ENCODE results near the gene SUSD6. TPM values are rescaled to one million over a fixed set of nuclear protein-coding genes. Genes with fewer than 3 reads are reported as not detected.
"Not testable (repeated sequence)": the region's sequence is repeated elsewhere in the genome, so short reads cannot be mapped to it uniquely, and the experiment has no call there.

SUSD6 gene
- total RNA-seq, 1 experiment from 2014 or later, result 6.4 TPM

- Histone ChIP-seq H3K36me3 (peaks cover 13% of the 10 kb centered on the region), H3K27ac (no peak overlapping the region), H3K4me3 (no peak overlapping the region), H3K4me1 (replicated peaks) (peaks cover 1% of the 10 kb centered on the region; the same call in 1 of the 2 replicates), H3K9me3 (replicated peaks) (no peaks in the 10 kb centered on the region), H3K27me3 (replicated peaks) (no peaks in the 10 kb centered on the region)
- DNase-seq (ENCODE audit: low read depth in 1 of 2, low spot score in 2 of 2), result peak in 1 of 2 experiments; percentile 44
Measured at GRCh38 chr14:69708586-69709560, 97.5 kb downstream of the SUSD6 start.

DNA sequence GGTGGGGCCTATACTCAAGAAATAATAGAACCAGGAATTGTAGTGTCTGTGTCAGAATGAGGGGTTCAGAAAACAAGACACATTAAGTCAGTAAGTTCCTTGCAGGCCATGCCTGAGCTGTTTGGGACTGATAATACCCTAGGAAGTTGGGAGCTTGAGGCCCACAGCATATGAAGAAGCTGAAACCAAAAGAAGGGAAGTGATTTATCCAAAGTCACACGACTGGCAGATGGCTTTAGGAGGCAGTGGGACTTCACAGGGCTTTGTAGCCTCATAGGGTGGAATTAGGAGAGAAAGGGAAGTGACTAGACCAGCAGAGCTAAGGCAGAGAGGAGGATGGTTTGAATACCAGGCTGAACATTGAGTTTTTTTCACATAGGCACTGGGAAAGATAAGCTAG is 99.0 kb downstream of the SUSD6 start:
- H3K27ac ChIP-seq, result no peak overlapping the region
- no peaks in the 10 kb centered on the region for H3K27me3 ChIP-seq (replicated peaks)
- H3K9me3 ChIP-seq (replicated peaks), result no peaks in the 10 kb centered on the region
- H3K4me3 ChIP-seq, result no peak overlapping the region
- peaks cover 13% of the 10 kb centered on the region for H3K36me3 ChIP-seq
- no peak for DNase-seq (ENCODE audit: low read depth in 1 of 2, low spot score in 2 of 2)
- peaks cover 6% of the 10 kb centered on the region; the same call in 1 of the 2 replicates for H3K4me1 ChIP-seq (replicated peaks)

DNA sequence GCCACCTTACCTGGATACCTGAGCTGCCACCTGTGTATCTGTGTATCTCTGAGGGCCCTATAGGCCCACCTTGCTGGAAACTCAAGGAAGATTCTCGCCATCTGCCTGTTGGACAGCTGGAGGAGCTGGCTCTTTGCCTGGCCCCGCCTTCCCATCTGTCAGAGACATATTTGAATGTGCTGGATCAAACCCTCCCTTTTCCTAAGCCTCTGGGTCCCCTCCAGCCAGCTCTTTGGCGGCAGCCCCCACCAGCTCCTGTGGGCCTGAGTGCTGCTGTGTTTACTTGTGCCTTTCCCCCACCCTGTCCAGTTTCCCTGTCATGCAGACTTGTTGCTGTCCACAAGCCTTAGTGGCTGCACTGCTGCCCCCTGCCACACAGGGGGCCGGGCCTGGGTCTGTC is 99.7 kb downstream of the SUSD6 start:
- H3K27me3 ChIP-seq (replicated peaks), result no peaks in the 10 kb centered on the region
- no peak for DNase-seq (ENCODE audit: low read depth in 1 of 2, low spot score in 2 of 2)
- H3K36me3 ChIP-seq, result peaks cover 13% of the 10 kb centered on the region
- no peak overlapping the region for H3K4me3 ChIP-seq
- H3K9me3 ChIP-seq (replicated peaks), result no peaks in the 10 kb centered on the region
- no peak overlapping the region for H3K27ac ChIP-seq
- H3K4me1 ChIP-seq (replicated peaks), result peaks cover 11% of the 10 kb centered on the region

GRCh38 chr14:69711477-69711876 is 100.1 kb downstream of the SUSD6 start:
- Histone ChIP-seq H3K36me3 (peaks cover 13% of the 10 kb centered on the region), H3K27me3 (replicated peaks) (no peaks in the 10 kb centered on the region), H3K4me1 (replicated peaks) (peaks cover 15% of the 10 kb centered on the region), H3K4me3 (no peak overlapping the region), H3K9me3 (replicated peaks) (no peaks in the 10 kb centered on the region), H3K27ac (no peak overlapping the region)
- no peak for DNase-seq (ENCODE audit: low read depth in 1 of 2, low spot score in 2 of 2)

DNA sequence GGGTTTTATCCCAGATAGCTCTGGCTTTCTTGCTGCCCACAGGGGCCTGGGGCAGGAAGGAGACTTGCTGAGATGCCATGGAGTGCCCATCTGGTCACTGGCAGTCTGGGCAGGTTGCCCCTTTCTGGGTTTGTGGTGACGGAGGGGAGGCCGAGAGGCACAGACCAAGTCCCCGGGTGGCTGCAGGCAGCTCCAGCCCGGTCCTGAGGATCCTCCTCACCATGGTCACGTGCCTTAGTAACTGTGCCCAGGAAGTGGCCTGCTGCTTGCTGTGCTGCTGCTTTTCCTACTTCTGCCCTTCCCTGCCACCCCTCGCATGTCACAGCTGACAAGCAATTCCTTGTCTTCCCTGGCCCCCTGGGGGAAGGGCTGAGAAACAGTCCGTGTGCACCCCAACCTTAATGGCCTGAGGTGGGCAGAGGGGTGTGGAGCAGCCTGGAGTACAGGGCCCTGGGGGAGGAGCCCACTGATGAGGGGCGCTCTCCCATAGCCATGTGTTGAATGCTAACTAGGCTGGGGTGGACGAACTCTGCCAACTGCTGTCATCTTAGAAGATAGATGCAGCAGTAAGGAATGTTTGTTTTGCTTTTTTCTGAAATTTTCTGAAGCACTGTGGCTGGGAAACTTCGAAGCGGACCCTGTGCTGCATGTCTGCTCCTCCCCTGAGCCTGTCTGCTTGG is 100.6 kb downstream of the SUSD6 start:
- Histone ChIP-seq H3K4me1 (replicated peaks) (peaks cover 20% of the 10 kb centered on the region), H3K36me3 (peaks cover 13% of the 10 kb centered on the region), H3K9me3 (replicated peaks) (no peaks in the 10 kb centered on the region), H3K27ac (no peak overlapping the region), H3K27me3 (replicated peaks) (no peaks in the 10 kb centered on the region), H3K4me3 (no peak overlapping the region)
- DNase-seq (ENCODE audit: low read depth in 1 of 2, low spot score in 2 of 2), result no peak

GRCh38 chr14:69712599-69713088 is 101.2 kb downstream of the SUSD6 start:
- no peak overlapping the region for H3K27ac ChIP-seq
- H3K36me3 ChIP-seq, result peaks cover 13% of the 10 kb centered on the region
- no peak for DNase-seq (ENCODE audit: low read depth in 1 of 2, low spot score in 2 of 2)
- H3K4me3 ChIP-seq, result no peak overlapping the region
- peaks cover 25% of the 10 kb centered on the region for H3K4me1 ChIP-seq (replicated peaks)
- no peaks in the 10 kb centered on the region for H3K27me3 ChIP-seq (replicated peaks)
- H3K9me3 ChIP-seq (replicated peaks), result no peaks in the 10 kb centered on the region

GRCh38 chr14:69713209-69713781 is 101.9 kb downstream of the SUSD6 start:
- Histone ChIP-seq H3K4me3 (no peak overlapping the region), H3K36me3 (peaks cover 13% of the 10 kb centered on the region), H3K27ac (no peak overlapping the region), H3K27me3 (replicated peaks) (no peaks in the 10 kb centered on the region), H3K9me3 (replicated peaks) (no peaks in the 10 kb centered on the region), H3K4me1 (replicated peaks) (peaks cover 25% of the 10 kb centered on the region)
- no peak for DNase-seq (ENCODE audit: low read depth in 1 of 2, low spot score in 2 of 2)

DNA sequence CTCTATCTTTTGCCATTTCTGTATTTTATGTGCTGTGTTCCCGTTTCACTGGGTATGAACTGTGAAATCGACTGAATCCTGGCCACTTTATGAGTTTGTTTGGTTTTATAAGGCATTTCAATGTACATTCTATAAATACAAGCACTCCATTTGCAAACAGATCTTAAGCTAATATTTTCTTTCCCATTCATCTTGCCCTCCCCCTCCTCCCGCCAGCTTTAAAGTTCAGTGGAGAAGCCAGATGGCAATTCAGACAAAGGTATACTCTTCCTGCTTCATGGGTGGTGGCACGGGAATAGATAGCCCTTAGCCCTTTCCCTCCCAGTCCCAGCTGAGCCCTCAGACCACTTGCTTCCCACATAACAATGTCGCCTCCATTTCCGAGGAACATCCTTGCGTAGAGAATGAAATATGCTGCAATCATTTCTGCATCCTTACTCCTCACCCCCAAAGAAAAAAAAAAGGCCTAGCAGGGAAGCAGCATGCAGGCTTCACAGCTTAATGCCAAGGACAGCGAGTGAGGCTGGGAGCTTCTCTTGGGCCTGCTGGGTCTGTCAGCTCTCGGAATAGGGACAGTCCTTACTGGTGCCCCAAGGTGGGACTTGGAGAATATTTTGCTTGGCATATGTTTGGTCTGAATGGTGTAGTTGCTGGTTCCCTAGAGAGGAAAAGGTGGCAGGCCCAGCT is 102.7 kb downstream of the SUSD6 start:
- no peak for DNase-seq (ENCODE audit: low read depth in 1 of 2, low spot score in 2 of 2)
- no peak overlapping the region for H3K27ac ChIP-seq
- H3K4me3 ChIP-seq, result no peak overlapping the region
- no peaks in the 10 kb centered on the region for H3K27me3 ChIP-seq (replicated peaks)
- H3K4me1 ChIP-seq (replicated peaks), result peaks cover 25% of the 10 kb centered on the region
- peaks cover 11% of the 10 kb centered on the region for H3K36me3 ChIP-seq
- H3K9me3 ChIP-seq (replicated peaks), result no peaks in the 10 kb centered on the region

DNA sequence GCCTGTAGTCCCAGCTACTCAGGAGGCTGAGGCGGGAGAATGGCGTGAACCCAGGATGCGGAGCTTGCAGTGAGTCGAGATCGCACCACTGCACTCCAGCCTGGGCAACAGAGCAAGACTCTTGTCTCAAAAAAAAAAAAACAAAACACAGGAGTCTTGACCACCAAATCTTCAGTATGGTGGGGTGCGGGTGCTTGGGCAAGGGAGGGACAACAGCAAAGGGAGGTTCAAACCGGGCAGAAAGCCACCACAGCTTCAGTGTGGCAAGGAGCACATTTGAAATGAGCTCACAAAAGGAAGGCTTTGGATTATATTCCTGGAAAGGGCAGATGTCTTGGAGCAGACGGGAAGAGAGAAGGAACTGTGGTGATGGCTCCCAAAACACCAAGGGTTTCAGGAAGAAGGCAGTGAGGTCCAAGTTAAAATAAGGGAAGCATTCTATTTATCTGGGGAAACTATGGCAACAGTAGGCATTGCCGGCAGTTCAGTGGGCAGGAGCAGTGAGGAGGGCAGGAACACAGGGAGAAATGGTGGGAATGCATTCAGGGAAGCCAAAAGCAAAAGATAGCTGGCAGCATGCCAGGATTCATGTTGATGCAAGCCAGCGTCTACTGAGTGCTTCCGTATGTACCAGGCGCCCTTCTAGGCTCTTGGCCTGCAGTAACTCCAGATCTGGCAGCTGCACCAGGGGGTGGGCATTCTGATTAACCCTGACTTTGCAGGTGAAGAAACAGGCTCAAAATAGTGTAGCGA is 104.5 kb downstream of the SUSD6 start:
- Histone ChIP-seq H3K27me3 (replicated peaks) (no peaks in the 10 kb centered on the region), H3K27ac (peak overlapping the region; percentile 30; the same call in 1 of the 2 replicates), H3K4me1 (replicated peaks) (peaks cover 25% of the 10 kb centered on the region), H3K36me3 (peaks cover 3% of the 10 kb centered on the region; the same call in 1 of the 2 replicates), H3K9me3 (replicated peaks) (no peaks in the 10 kb centered on the region), H3K4me3 (no peak overlapping the region)
- DNase-seq (ENCODE audit: low read depth in 1 of 2, low spot score in 2 of 2), result peak; percentile 50 to 67

DNA sequence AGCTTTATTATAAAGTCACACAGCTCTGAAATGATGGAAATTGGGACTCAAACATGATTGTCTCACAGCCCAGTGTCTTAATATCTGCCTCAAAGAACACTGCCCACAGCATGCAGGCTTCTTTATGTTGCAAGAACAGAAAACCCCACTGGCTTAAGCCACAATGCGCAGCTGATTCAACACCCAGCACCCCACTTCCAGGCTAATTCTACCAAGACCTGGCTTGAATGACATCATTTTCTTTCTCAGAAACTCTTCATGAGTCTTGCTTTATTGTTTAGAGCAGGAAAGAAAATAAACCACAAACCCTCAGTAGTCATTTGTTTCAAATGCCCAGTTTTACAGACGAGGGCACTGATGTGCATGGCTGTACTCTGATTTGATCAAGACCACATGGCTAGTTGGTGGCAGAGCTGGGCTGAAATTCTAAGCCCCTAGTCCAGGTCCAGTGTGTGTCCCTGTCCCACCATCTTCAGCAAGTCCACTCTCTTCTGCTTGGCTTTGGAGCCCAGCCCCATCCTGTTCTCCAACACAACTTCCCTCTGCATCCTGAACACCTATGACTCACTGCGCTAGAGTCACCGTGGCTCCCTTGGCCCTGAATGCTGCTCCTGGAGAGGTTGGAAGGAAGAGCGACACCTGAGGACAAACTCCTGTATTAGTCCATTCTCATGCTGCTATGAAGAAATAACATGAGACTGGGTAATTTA is 105.2 kb downstream of the SUSD6 start:
- DNase-seq (ENCODE audit: low read depth in 1 of 2, low spot score in 2 of 2), result peak; percentile 55 to 71
- Histone ChIP-seq H3K4me1 (replicated peaks) (peaks cover 25% of the 10 kb centered on the region), H3K9me3 (replicated peaks) (no peaks in the 10 kb centered on the region), H3K4me3 (no peak overlapping the region), H3K27ac (peak overlapping the region; percentile 30; the same call in 1 of the 2 replicates), H3K27me3 (replicated peaks) (no peaks in the 10 kb centered on the region), H3K36me3 (no peaks in the 10 kb centered on the region)

DNA sequence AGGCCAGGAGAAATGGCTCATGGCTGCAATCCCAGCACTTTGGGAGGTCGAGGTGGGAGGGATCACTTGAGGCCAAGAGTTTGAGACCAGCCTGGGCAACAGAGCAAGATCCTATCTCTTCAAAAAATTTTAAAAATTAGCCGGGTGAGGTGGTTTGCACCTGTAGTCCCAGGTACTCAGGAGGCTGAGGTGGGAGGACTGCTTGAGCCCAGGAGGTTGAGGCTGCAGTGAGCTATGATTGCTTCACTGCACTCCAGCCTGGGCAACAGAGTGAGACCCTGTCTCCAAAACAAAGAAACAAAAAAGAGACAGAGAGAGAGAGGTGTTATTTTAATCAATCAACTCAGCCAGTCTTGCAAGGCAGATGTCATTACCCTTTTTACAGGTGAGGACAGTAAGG is 107.2 kb downstream of the SUSD6 start:
- not testable (repeated sequence) for H3K9me3 ChIP-seq (replicated peaks); H3K36me3 ChIP-seq; DNase-seq (ENCODE audit: low read depth in 1 of 2, low spot score in 2 of 2); H3K27ac ChIP-seq; H3K27me3 ChIP-seq (replicated peaks); H3K4me3 ChIP-seq
- peaks cover 25% of the 10 kb centered on the region for H3K4me1 ChIP-seq (replicated peaks)

- no peaks in the 10 kb centered on the region for H3K27me3 ChIP-seq (replicated peaks)
- H3K27ac ChIP-seq, result no peak overlapping the region
- H3K9me3 ChIP-seq (replicated peaks), result no peaks in the 10 kb centered on the region
- DNase-seq (ENCODE audit: low read depth in 1 of 2, low spot score in 2 of 2), result no peak
- no peak overlapping the region for H3K4me3 ChIP-seq
- H3K4me1 ChIP-seq (replicated peaks), result peaks cover 19% of the 10 kb centered on the region
- H3K36me3 ChIP-seq, result no peaks in the 10 kb centered on the region
Measured at GRCh38 chr14:69719501-69719951, 108.1 kb downstream of the SUSD6 start.
